WTC11 (cell line): Measurements from ENCODE around the gene KRT8.

Source experiments
- CTCF ChIP-seq: fragments of 200-600 bp; IDR thresholded peaks from 2 replicates; pipeline ENCODE4 v1.8.0; 2022; ENCODE audit warnings: antibody characterized with exemption
- JAZF1 ChIP-seq: fragments of 250-450 bp; sonication (Bioruptor Pico); IDR thresholded peaks from 2 replicates; pipeline ENCODE4 v1.9.0; 2021; ENCODE audit warnings: moderate library complexity, mild to moderate bottlenecking, inconsistent platforms
- MAX ChIP-seq: sonication (generic); formaldehyde crosslinking; IDR thresholded peaks from 2 replicates; pipeline ENCODE4 v1.8.0; 2022; ENCODE audit warnings: mild to moderate bottlenecking, missing genetic modification reagents
- MYBL2 ChIP-seq: sonication (generic); formaldehyde crosslinking; IDR thresholded peaks from 2 replicates; pipeline ENCODE4 v1.8.1; 2023; ENCODE audit warnings: mild to moderate bottlenecking, moderate library complexity, missing genetic modification reagents
- TP53 ChIP-seq: sonication (generic); formaldehyde crosslinking; IDR thresholded peaks from 2 replicates; pipeline ENCODE4 v1.8.1; 2023; ENCODE audit warnings: mild to moderate bottlenecking, missing genetic modification reagents
- ZNF232 ChIP-seq: sonication (generic); formaldehyde crosslinking; IDR thresholded peaks from 2 replicates; pipeline ENCODE4 v1.8.0; 2022; ENCODE audit warnings: mild to moderate bottlenecking, missing genetic modification reagents
- TF ChIP-seq, protein P1 (sequence below): sonication (generic); formaldehyde crosslinking; conservative IDR thresholded peaks from 2 replicates; pipeline ENCODE4 v1.8.1; 2023; ENCODE audit warnings: mild to moderate bottlenecking, low read depth, missing genetic modification reagents, moderate library complexity
- TF ChIP-seq, protein P2 (sequence below): sonication (generic); formaldehyde crosslinking; IDR thresholded peaks from 2 replicates; pipeline ENCODE4 v1.8.1; 2023; ENCODE audit warnings: mild to moderate bottlenecking, missing genetic modification reagents, moderate library complexity

DNA sequence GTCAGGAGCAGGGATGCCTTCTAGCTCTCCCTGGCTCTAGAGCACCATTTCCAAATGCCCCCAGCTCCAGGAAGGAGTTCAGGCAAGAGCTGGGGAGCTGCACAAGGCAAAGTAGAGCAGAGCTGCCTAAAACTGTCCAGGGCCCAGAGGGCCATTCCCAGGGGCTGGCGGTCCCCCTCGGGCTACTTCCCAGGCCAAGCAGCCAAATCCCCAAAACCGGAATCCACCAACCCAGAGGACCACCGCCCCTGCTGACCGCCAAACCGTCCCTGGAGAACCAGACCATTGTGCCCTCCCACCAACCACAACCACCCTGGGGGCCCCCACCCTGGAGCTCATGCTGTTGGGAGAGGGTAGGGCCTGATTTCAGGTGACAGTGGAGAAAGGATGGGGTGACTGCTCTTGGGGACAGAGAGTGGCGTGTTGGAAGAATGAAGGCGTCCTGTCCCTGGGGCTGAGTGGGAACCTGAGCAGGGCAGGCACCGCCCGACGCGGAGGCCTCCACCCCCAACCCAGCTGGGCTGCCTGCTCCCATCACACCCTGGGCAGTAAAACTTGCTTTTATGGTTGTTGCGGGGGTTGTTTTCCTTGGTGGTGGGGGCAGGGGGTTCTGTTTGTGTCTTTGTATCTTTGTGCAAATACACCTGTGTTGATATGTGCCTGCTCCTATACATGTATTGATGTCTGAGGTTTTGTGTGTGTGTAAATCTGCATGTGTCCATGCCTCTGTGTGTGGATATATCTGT is 32.1 kb downstream of the KRT8 start:
- TF ChIP-seq JAZF1 (CRISPR knock-in tag) (no peak), CTCF (no peak), MAX (CRISPR knock-in tag) (no peak), ZNF232 (CRISPR knock-in tag) (no peak), MYBL2 (CRISPR knock-in tag) (no peak), TP53 (no peak)
- TF ChIP-seq, protein P1, sequence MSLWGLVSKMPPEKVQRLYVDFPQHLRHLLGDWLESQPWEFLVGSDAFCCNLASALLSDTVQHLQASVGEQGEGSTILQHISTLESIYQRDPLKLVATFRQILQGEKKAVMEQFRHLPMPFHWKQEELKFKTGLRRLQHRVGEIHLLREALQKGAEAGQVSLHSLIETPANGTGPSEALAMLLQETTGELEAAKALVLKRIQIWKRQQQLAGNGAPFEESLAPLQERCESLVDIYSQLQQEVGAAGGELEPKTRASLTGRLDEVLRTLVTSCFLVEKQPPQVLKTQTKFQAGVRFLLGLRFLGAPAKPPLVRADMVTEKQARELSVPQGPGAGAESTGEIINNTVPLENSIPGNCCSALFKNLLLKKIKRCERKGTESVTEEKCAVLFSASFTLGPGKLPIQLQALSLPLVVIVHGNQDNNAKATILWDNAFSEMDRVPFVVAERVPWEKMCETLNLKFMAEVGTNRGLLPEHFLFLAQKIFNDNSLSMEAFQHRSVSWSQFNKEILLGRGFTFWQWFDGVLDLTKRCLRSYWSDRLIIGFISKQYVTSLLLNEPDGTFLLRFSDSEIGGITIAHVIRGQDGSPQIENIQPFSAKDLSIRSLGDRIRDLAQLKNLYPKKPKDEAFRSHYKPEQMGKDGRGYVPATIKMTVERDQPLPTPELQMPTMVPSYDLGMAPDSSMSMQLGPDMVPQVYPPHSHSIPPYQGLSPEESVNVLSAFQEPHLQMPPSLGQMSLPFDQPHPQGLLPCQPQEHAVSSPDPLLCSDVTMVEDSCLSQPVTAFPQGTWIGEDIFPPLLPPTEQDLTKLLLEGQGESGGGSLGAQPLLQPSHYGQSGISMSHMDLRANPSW (CRISPR knock-in tag), result no peak
- TF ChIP-seq, protein P2, sequence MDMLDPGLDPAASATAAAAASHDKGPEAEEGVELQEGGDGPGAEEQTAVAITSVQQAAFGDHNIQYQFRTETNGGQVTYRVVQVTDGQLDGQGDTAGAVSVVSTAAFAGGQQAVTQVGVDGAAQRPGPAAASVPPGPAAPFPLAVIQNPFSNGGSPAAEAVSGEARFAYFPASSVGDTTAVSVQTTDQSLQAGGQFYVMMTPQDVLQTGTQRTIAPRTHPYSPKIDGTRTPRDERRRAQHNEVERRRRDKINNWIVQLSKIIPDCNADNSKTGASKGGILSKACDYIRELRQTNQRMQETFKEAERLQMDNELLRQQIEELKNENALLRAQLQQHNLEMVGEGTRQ (CRISPR knock-in tag), result no peak
